GM18951 (cell line): ENCODE measurements around the gene FAU.
A peak's percentile ranks its signal among the peaks of the same experiment; 100 is the strongest.

Experiments
- POLR2A ChIP-seq: IDR thresholded peaks from 4 replicates; pipeline ENCODE4 v1.6.1; 2011; ENCODE audit warnings: mild to moderate bottlenecking; ENCODE audit not compliant: insufficient read length, insufficient read depth; ENCODE audit errors: extremely low read depth
- in situ Hi-C: fragments of 300-500 bp; cut with MboI; formaldehyde crosslinking; loops from one replicate; pipeline ENCODE4 v1.12.0; 2022; ENCODE audit warnings: low sequenced_read_pairs, mixed read lengths, inconsistent platforms; ENCODE audit not compliant: unreplicated experiment

Gene FAU

GRCh38 chr11:65121865-65122696 is at the start of gene FAU, which contains the start of gene MRPL49:
FAU (minus strand) TSS chr11:65122134; CDS start chr11:65121813, 321 bp downstream.
MRPL49 (plus strand) TSS chr11:65122321; CDS start chr11:65122347, 26 bp downstream.
- in situ Hi-C loops, result no loop called here
- TF ChIP-seq POLR2A, result peak; percentile 95

GRCh38 chr11:65170058-65170534 is 48.2 kb upstream of the FAU start, which contains the start of gene SPDYC:
SPDYC (plus strand) TSS chr11:65170233; CDS start chr11:65171358, 1,125 bp downstream.
- in situ Hi-C loops, result no loop called here
- no peak for TF ChIP-seq POLR2A

GRCh38 chr11:65169164-65169641 is 47.3 kb upstream of the FAU start:
- TF ChIP-seq POLR2A, result no peak
- in situ Hi-C loops, result no loop called here

- in situ Hi-C loops, result no loop called here
- no peak for TF ChIP-seq POLR2A
These were observed 45.7 kb upstream of the FAU start for GRCh38 chr11:65167656-65168055.

GRCh38 chr11:65166893-65167292 is 45.0 kb upstream of the FAU start:
- in situ Hi-C loops, result no loop called here
- TF ChIP-seq POLR2A, result no peak

GRCh38 chr11:65165410-65166317 is 43.7 kb upstream of the FAU start:
- no peak for TF ChIP-seq POLR2A
- in situ Hi-C loops, result no loop called here

- in situ Hi-C loops, result no loop called here
- no peak for TF ChIP-seq POLR2A
These were observed 41.8 kb upstream of the FAU start for GRCh38 chr11:65163684-65164083.

GRCh38 chr11:65160643-65161042 is 38.7 kb upstream of the FAU start:
- in situ Hi-C loops, result no loop called here
- TF ChIP-seq POLR2A, result no peak

- no peak for TF ChIP-seq POLR2A
These were observed 37.1 kb upstream of the FAU start for GRCh38 chr11:65159012-65159411.

GRCh38 chr11:65157336-65157735 is 35.4 kb upstream of the FAU start:
- in situ Hi-C loops, result no loop called here

More at GRCh38 chr11:65159012-65159411, 37.1 kb upstream of the FAU start:
- in situ Hi-C loops, result no loop called here

GRCh38 chr11:65156926-65157325 is 35.0 kb upstream of the FAU start:
- no peak for TF ChIP-seq POLR2A
- in situ Hi-C loops, result no loop called here

More at GRCh38 chr11:65157336-65157735, 35.4 kb upstream of the FAU start:
- TF ChIP-seq POLR2A, result no peak

- in situ Hi-C loops, result no loop called here
- no peak for TF ChIP-seq POLR2A
These were observed 34.3 kb upstream of the FAU start for GRCh38 chr11:65156256-65156655.

GRCh38 chr11:65152122-65152521 is 30.2 kb upstream of the FAU start:
- TF ChIP-seq POLR2A, result no peak
- in situ Hi-C loops, result no loop called here
